Activated naive CD8-positive, alpha-beta T cell treated with anti-CD3 and anti-CD28 coated beads, Interleukin-2, amount 50 U/mL, for 16 hours (primary cell): ENCODE measurements around the gene PDGFRA.
A peak's percentile ranks its signal among the peaks of the same experiment; 100 is the strongest.

ENCODE experiments used
- DNase-seq: peaks from one replicate; pipeline ENCODE4 v3.0.0-alpha.2; 2020; ENCODE audit warnings: low read depth, low spot score

The PDGFRA gene

GRCh38 chr4:54228961-54229501, at the start of gene PDGFRA:
Gene PDGFRA (plus strand): TSS chr4:54229293. CDS start chr4:54258769, 29,476 bp downstream.
- no peak for DNase-seq

GRCh38 chr4:54184581-54184980, 44.5 kb upstream of the PDGFRA start:
- DNase-seq = no peak

DNA sequence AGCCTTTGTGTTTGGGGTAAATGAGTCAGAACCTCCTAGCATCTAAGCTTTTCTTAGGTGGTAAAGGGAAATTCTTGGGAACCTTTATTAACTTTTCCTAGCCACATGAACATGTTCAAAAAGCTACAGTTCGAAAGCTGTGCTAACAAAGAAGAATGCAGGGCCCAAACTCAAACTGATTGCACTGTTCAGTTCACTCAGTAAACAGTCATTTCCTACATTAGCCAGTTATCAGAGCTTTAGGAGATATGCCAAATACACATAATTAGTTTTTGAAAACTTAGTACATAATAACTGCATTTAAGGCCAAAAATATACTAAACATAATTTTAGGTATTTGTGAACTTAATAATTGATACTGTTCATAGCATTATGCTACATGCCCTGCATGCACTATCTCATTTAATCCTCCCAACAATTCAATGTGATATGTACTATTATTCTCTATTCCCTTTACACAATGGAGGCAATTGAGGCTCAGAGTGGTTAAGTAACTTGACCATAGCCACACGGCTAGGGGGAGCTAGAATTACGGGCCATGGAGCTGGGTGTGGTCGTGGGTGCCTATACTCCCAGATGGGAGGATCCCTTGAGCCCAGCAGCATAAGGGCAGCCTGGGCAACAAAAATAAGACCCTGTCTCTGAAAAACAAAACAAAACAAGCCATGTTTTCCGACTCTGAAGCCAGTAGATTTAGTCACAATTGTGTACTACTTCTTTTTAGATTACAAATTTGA, 43.9 kb upstream of the PDGFRA start:
- DNase-seq = no peak

DNA sequence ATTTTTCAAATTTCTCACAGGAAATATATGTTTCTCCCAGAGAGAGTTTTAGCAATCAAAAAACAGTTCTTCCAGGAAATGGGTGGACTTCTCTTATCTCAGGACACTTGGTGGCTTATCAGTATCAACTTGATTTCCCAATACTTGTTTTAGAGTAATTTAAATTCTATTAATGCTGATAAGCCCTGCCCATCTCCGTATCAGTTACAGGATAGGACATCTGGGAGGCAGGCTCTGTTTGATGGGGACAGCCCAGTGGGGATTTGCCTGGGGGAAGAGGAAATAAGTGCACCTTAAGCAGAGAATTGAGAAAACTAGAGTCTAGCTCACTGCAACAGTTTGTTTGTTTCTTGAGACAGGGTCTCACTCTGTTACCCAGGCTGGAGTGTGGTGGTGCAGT, 43.2 kb upstream of the PDGFRA start:
- DNase-seq = no peak

DNA sequence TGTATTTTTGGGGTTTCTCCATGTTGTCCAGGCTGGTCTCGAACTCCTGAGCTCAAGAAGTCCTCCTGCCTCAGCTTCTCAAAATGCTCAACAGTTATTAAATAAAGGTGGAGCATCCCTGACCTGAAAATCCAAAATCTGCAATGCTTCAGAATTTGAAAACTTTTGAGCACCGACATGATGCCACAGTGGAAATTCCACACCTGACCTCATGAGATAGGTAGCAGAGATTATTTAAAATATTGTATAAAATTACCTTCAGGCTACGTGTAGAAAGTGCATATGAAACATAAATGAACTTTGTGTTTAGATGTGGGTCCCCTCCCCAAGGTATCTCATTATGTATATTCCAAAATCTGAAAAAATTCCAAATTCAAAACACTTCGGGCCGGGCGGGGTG, 42.7 kb upstream of the PDGFRA start:
- DNase-seq = no peak

DNA sequence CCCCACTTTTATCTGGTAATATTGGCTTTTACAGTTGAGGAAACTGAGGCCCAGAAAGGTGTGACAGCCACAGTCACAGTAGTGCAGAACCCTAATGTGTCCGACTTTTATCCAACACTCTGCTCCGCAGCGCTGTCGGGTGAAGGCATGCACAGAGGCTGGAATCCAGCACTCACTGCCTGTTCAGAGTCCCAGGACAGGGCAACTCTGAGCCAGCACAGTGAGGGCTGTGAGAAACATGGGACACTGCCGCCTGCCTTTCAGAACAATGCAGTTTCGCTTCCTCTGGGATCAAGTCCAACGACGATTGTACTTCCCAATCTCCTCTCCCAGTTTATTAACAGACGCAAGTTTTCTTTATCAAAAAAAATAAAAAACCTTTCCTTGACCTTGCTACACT, 41.9 kb upstream of the PDGFRA start:
- no peak for DNase-seq

GRCh38 chr4:54189140-54189539, 40.0 kb upstream of the PDGFRA start:
- no peak for DNase-seq

- DNase-seq = no peak
These were observed 36.3 kb upstream of the PDGFRA start for GRCh38 chr4:54192811-54193210.

DNA sequence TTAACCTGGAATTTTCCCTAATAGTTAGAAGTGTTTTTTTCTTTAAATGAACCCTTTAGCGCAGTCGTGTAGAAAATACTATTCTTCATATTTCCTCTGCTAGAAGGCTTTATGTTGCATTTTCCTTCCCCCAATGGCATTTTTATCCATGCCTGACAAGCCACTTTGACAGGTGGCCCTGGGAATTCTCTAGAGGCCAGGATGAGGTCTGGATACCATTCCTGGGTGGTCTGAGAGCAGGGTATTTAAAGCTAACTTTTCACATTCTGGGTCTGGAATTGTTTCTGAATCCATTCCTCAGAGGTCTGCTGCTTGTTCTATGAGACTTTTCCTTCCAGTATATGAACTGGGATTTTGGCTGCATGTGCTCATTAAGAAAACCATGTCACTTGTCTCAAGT, 31.2 kb upstream of the PDGFRA start:
- DNase-seq = no peak

DNA sequence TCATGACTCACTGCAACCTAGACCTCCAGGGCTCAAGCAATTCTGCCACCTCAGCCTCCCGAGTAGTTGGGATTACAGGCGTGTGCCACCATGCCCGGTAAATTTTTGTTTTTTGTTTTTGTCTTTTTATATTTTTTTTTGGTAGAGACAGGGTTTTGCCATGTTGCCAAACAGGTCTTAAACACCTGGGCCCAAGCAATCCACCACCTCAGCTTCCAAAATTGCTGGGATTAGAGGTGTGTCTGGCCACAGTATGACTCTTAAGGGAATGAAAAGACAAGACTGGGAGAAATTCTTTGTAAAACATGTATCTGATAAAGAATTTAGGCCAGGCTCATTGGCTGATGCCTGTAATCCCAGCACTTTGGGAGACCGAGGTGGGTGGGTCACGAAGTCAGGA, 29.2 kb upstream of the PDGFRA start:
- DNase-seq = no peak

GRCh38 chr4:54209617-54210016, 19.5 kb upstream of the PDGFRA start:
- DNase-seq = no peak

DNA sequence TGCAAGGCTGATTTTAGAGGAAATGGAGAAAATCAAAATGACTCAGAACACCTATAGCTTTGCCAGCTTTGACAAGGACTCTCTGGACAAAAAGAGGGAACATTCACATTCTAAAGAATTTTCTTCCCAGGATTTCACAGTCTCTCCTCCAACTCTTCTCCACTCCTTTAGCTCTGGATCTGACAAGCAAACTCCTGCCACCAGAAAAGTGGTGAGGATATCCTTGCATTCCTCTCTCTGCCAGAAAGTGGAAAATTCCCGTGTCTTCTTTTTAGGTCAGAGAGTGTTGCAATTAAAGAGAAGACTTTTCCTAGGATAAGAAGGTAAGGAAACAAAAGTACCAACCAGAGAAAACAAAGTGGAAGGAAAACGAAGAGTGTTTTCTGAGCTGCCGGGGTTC, 16.1 kb upstream of the PDGFRA start:
- no peak for DNase-seq

GRCh38 chr4:54213761-54214160, 15.3 kb upstream of the PDGFRA start:
- DNase-seq = no peak

- DNase-seq = no peak
These were observed 13.6 kb upstream of the PDGFRA start for GRCh38 chr4:54215379-54216077.

DNA sequence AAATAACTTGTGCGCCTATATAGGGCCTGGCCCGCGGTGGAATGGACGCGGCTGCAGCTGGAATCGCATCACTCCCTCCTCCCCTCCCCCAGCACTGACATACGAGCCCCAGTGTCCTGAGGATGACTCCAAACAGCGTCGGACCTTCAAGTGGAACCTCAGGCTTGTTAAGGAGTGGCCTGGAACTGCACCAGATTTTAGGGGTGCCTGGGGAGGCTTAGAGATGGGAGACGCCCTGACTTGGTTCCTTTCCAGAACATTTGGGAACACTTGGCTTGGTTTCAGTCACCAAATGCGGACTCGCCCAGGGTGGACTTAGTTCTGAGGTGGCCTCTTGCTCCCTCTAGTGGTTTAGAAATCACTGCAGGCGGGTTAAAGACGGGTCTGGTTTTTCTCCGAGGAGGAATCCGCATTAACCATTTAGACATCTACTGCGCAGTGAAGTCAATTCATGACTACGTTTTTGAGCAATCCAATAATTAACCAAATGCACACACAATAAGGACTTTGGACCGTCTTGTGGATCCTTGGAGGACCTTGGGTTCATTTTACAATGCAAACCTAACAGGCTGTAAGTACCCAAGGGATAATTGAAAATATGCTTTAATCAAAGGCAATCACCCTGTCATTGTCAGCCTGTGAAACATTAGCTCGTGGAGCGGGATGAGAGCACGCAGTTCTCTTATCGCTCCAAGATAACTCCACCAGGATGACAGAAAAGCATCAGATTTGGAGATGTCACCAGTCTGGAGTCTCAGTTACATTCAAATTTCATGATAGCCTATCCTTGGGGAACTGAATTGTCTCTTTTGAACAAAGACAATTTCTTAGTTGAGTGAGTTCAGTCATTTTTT, 11.2 kb upstream of the PDGFRA start:
- peak; percentile 14 for DNase-seq

DNA sequence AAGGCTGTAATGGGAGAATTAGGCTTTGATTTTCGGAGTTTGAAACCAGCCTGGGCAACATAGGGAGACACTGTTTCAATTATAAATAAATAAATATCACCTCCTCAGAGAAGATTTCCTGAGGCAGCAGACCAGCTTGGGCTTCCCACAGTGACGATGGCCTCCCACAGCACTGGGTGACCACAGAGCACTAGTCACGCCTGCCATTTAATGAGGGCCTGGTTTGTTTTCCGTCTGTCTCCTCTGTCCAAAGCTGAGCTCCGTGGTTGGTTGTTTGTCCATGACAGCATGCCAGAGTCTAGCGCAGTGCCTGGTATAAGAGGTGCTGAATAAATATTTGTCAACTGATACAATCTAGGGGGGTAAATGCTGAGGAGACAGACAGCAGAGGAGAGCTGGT, 10.4 kb upstream of the PDGFRA start:
- no peak for DNase-seq

DNA sequence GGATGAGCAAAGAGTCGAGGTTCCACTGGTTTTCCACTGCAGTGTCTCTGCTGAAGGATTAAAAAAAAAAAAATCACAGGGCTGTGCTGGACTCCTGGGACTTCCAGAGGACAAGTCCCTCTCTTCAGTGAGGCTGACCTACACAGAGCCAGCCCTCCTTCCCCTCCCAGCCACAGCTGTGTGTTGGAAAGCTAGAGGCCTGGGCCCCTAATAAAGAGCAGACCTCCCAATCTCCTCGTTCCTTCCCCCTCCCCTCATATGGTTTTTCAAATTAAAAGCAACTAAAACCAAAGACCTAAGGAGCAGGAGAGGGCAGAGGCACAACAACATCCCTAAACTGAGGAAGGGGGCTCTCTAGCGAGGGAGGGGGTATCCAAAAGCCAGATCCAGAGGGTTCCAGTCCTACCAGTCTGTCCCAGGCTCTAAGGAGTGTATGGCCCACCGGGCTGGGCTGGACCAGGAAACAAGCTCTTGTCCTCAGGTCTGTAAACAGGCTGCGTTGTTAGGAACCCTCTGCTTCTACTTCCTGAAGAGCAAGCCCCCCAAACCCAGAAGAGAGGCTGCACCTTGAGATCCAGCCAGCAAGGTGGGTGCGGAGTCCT, 4.0 kb upstream of the PDGFRA start:
- no peak for DNase-seq

GRCh38 chr4:54225598-54226403, 3.3 kb upstream of the PDGFRA start:
- DNase-seq = no peak

DNA sequence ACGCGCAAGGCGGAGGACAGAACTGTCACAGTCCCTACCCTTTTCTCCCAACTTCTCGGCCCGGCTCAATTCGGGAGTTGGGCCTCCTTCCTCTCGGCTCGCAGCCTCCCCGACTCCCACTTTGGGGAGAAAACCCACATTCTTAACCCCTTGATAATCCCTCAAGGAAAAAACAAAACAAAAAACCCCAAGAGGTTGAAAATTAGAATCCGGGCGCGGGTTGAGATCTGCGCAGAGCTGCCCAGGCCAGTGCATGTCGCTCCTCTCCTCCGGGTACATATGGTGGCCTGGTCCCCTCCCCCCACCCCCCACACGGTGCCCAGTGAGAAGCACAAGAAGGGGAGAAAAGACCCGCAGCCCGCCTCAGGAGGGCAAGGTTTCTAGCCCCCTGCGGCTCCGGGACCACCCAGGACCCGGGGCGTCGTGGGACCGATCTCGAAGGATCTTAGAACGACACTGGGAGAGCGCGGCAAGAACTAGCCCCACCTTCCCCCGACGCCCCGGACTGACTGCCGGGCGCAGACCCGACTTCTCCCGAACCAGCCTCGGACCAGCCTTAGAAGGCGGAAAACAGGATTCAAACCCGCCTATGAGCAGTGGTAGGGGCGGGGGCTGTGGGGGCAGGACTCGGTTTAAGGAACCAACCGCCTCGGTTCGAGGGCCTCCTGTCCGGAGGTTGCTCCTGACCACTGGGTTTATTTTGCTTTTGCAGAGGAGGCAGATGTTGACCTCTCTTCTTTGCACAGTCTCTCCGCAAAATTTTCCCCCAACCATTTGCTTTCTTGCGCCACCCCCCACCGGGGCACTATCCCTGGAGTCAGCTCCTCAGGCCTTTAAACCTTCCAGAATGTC, 2.5 kb upstream of the PDGFRA start:
- DNase-seq = no peak
